Measurements from ENCODE around the gene TRAPPC4. TPM values are rescaled to one million over a fixed set of nuclear protein-coding genes. Genes with fewer than 3 reads are reported as not detected.
A peak's percentile ranks its signal among the peaks of the same experiment; 100 is the strongest.

The TRAPPC4 gene
- total and polyA plus RNA-seq, 2 of the 8 experiments (the other 6 are each of a cell fraction or from before 2014, with no cell fraction given), result 94.3 to 223 TPM

GRCh38 chr11:118997627-118998387, 20.8 kb upstream of the TRAPPC4 start, which contains the start of gene CENATAC:
TSS of gene CENATAC (plus strand) at chr11:118998138. CDS start at chr11:118998198, 60 bp downstream.
- peak within 1 kb of the TSS; percentile 84 to 97 (median 90) for H3K4me3 ChIP-seq (ENCODE audit: extremely low read depth in 1 of 4, insufficient read depth in 2 of 4, low read depth in 3 of 4, low read length in 4 of 4)
- H4K91ac ChIP-seq (replicated peaks; ENCODE audit: insufficient read length, low read length), result peak within 1 kb of the TSS; percentile 69
- WGBS, 2 experiments (ENCODE audit: extremely low coverage in 1 of 2, insufficient coverage in 1 of 2, insufficient read length in 1 of 2, insufficient replicate concordance in 2 of 2, low coverage in 1 of 2, low lambda C conversion rate in 2 of 2, missing lambda C conversion rate in 1 of 2), result 2% methylated on average over 54 of the region's 54 CpGs; no CpG with 5 or more reads in 1 of the 2 experiments
- peak within 1 kb of the TSS; percentile 45 for H2BK12ac ChIP-seq (ENCODE audit: low read depth, low read length)
- ChIA-PET POLR2A (ENCODE audit: partially characterized antibody) (interaction anchor here (0.7 to 15.2 kb wide), 20 partner anchors 13 to 344 kb away, joined by 3 to 264 read pairs (median 3); partner anchors contain the start of genes HMBS, RPS25, SLC37A4 and TRAPPC4), CTCF (ENCODE audit: partially characterized antibody) (interaction anchor here (0.7 to 1.4 kb wide), 3 partner anchors 34 to 121 kb away, joined by 3 to 5 read pairs (median 3); no protein-coding TSS in a partner anchor)
- H3K9ac ChIP-seq (replicated peaks in 1 of 4; ENCODE audit: extremely low read depth in 1 of 4, low read depth in 3 of 4, low read length in 3 of 4), result peak within 1 kb of the TSS; percentile 78 to 93 (median 81)
- peak within 1 kb of the TSS; percentile 76 for H2AK5ac ChIP-seq (ENCODE audit: low read depth, low read length)
- no peak within 1 kb of the TSS for H3K23ac ChIP-seq (ENCODE audit: insufficient read length)
- H2BK20ac ChIP-seq (ENCODE audit: low read length), result no peak within 1 kb of the TSS
- H3K23me2 ChIP-seq (ENCODE audit: low read depth, low read length), result peaks cover 12% of the 10 kb centered on the region
- H3K4me1 ChIP-seq (replicated peaks in 1 of 4; ENCODE audit: control insufficient read depth in 3 of 4, insufficient read depth in 4 of 4, low read length in 3 of 4), result peaks cover 0 to 6% (median under 1%) of the 10 kb centered on the region in 4 experiments; a peak in 2 of 7 replicates
- DNase-seq (ENCODE audit: low read depth in 1 of 2, low spot score in 2 of 2) (peak; percentile 77 to 95), FAIRE-seq (no peak)
- peak within 1 kb of the TSS; percentile 97 for H2AFZ ChIP-seq (ENCODE audit: low read length)
- peak within 1 kb of the TSS; percentile 78 for H4K5ac ChIP-seq (ENCODE audit: insufficient read length, low read depth, low read length)
- H3K79me2 ChIP-seq (ENCODE audit: control insufficient read depth in 1 of 2, insufficient read depth in 2 of 2, low read length in 2 of 2), result peaks cover 0 to 41% of the 10 kb centered on the region in 2 experiments; a peak in 3 of 4 replicates
- no peak within 1 kb of the TSS; the same call in 1 of the 2 replicates for H2BK15ac ChIP-seq (ENCODE audit: low read length)
- peak within 1 kb of the TSS; percentile 72 for H3K27ac ChIP-seq (ENCODE audit: low read depth, low read length)
- peak within 1 kb of the TSS; percentile 97 for H3K4ac ChIP-seq (replicated peaks; ENCODE audit: insufficient read length, low read depth, low read length)
- peak within 1 kb of the TSS; percentile 93 for H2BK5ac ChIP-seq (ENCODE audit: low read depth, low read length)
- peak within 1 kb of the TSS; percentile 90 for H4K8ac ChIP-seq (ENCODE audit: extremely low read depth, insufficient read depth, low read length)
- H3K79me1 ChIP-seq (ENCODE audit: low read depth, low read length), result peaks cover 7% of the 10 kb centered on the region
- no peaks in the 10 kb centered on the region for H3K27me3 ChIP-seq (replicated peaks in 1 of 4; ENCODE audit: control insufficient read depth in 3 of 4, extremely low read depth in 1 of 4, insufficient read depth in 3 of 4, low read length in 3 of 4)
- no peaks in the 10 kb centered on the region for H3K9me3 ChIP-seq (ENCODE audit: insufficient read depth in 2 of 2, low read depth in 1 of 2, low read length in 1 of 2)
- no peak within 1 kb of the TSS for H2BK120ac ChIP-seq (replicated peaks; ENCODE audit: low read depth, low read length)
- H3K4me2 ChIP-seq (ENCODE audit: insufficient read depth in 1 of 2, low read depth in 2 of 2, low read length in 2 of 2), result peak within 1 kb of the TSS; percentile 95 to 100
- peak within 1 kb of the TSS; percentile 85 for H3K18ac ChIP-seq (ENCODE audit: extremely low read depth, low read length)
- peak within 1 kb of the TSS; percentile 51 for H3K14ac ChIP-seq (ENCODE audit: insufficient read length)
- no peaks in the 10 kb centered on the region for H4K20me1 ChIP-seq (replicated peaks in 1 of 2; ENCODE audit: control insufficient read depth in 1 of 2, insufficient read depth in 2 of 2, low read length in 2 of 2)
- peaks cover 3 to 30% (median 17%) of the 10 kb centered on the region in 4 experiments; a peak in 7 of 8 replicates for H3K36me3 ChIP-seq (ENCODE audit: control insufficient read depth in 2 of 4, insufficient read depth in 4 of 4, low read length in 3 of 4)
- peak within 1 kb of the TSS; percentile 90 for H3K56ac ChIP-seq (replicated peaks; ENCODE audit: insufficient read length, low read depth, low read length)
- TF ChIP-seq EP300 (IDR thresholded peaks at IDR 0.05; ENCODE audit: borderline replicate concordance in 1 of 2, low read depth in 2 of 2, low read length in 2 of 2) (no peak), ASH2L (IDR thresholded peaks at IDR 0.05; ENCODE audit: low read length) (peak; percentile 75), EGR1 (IDR thresholded peaks at IDR 0.05; ENCODE audit: borderline replicate concordance, low read depth, low read length) (no peak), CHD2 (IDR thresholded peaks at IDR 0.05; ENCODE audit: low read length) (no peak), GTF2F1 (IDR thresholded peaks at IDR 0.05; ENCODE audit: borderline replicate concordance, low read depth, low read length) (no peak), EZH2 (IDR thresholded peaks at IDR 0.05; ENCODE audit: low read depth, low read length, severe bottlenecking) (no peak), SIRT6 (IDR thresholded peaks at IDR 0.05; ENCODE audit: low read length) (no peak), SIN3A (conservative IDR thresholded peaks at IDR 0.05 in 1 of 2, IDR thresholded peaks at IDR 0.05 in 1 of 2; ENCODE audit: low read depth in 1 of 2, low read length in 2 of 2) (peak in 1 of 2 experiments; percentile 53; a peak in 2 of 4 replicates), RNF2 (IDR thresholded peaks at IDR 0.05; ENCODE audit: borderline replicate concordance, low read depth, low read length, missing control alignments, poor library complexity, severe bottlenecking) (no peak), FOSL1 (IDR thresholded peaks at IDR 0.05; ENCODE audit: insufficient read depth, low read depth, low read length) (no peak), YY1 (IDR thresholded peaks at IDR 0.05; ENCODE audit: low read depth, low read length) (peak; percentile 85)
